Mucosa of stomach (tissue), 1 donor: ENCODE results near the gene TRIM73.
"Not testable (repeated sequence)": the region's sequence is repeated elsewhere in the genome, so short reads cannot be mapped to it uniquely, and the experiment has no call there.

Experiments used
- H3K27me3 ChIP-seq: one replicate; pipeline ENCODE4 v1.7.0; 2013; ENCODE audit warnings: mild to moderate bottlenecking, low read length; ENCODE audit not compliant: control insufficient read depth, insufficient read depth
- H3K36me3 ChIP-seq: one replicate; pipeline ENCODE4 v1.7.0; 2013; ENCODE audit warnings: low read length; ENCODE audit not compliant: control insufficient read depth, insufficient read depth
- H3K4me1 ChIP-seq: one replicate; pipeline ENCODE4 v1.7.0; 2013; ENCODE audit warnings: mild to moderate bottlenecking, low read length; ENCODE audit not compliant: control insufficient read depth, insufficient read depth
- H3K4me3 ChIP-seq: one replicate; pipeline ENCODE4 v1.7.0; 2013; ENCODE audit warnings: low read length
- H3K9ac ChIP-seq: one replicate; pipeline ENCODE4 v1.7.0; 2013; ENCODE audit warnings: mild to moderate bottlenecking, low read length, moderate library complexity
- H3K9me3 ChIP-seq: one replicate; pipeline ENCODE4 v1.7.0; 2013; ENCODE audit warnings: mild to moderate bottlenecking, low read length, moderate library complexity; ENCODE audit not compliant: control insufficient read depth
- donor health status: Pancreatic carcinoma.

TRIM73 gene

DNA sequence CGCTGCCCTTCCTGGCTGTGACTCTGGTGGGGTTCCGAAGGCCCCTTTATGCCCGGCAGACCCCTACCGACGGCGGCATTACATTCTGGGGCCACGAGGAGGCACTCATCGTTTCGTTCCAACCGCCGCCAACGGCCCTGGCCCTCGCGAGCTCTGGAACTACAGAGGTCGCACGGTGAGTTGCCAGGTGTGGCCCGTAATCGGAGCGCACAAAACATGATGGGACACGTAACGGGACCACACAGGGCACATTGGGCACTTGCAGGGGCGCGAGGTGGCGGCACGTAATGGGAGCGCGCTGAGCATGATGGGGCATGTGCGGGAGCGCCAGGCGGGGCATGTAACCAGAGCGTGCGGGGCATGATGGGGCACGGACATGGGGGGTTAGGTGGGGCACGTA is at the start of gene TRIM73:
TRIM73 (plus strand) TSS at position 301 of the 400 bp plus-strand sequence. CDS start 3,305 bp downstream, outside the sequence.
- H3K4me3 ChIP-seq, H3K9me3 ChIP-seq, H3K9ac ChIP-seq, H3K4me1 ChIP-seq, H3K36me3 ChIP-seq, H3K27me3 ChIP-seq: not testable (repeated sequence)

DNA sequence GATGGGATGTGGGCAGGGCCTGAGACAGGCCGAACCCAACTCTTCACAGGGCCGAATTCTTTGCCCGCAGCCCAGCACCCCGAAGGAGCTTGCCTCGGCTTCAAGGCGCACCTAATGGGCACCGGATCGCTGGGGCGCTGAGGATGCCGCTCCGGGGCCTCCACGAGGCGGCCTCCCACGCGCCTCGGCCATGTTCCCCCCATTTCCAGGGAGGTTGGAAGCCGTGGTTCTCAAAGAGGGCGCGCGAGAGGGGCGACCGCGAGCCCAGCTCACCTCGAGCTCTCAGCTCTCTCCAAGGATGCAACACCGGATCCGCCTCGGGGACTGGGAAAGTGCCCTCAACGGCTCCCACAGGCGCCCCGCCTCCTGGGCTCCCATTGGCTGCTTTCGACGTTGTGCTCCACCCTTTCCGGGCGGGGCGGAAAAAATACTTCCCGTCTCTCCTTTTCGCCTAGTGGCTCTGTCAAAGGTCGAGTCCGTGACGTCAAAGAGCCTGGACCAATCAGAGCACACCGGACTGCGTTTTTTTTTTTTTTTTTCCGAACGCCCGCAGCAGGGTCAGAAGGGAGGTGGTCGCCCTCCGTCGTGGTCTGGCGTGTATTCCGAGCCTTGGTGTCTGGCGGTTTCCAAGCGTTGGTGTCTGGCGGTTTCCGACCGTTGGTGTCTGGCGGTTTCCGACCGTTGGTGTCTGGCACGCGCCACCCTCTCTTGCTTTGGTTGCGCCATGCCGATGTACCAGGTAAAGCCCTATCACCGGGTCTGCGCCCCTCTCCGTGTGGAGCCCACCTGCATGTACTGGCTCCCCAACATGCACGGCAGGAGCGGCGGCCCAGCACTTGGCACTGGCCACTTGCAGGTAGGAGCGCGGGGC is 36.5 kb upstream of the TRIM73 start:
- not testable (repeated sequence) for H3K36me3 ChIP-seq, H3K27me3 ChIP-seq, H3K4me3 ChIP-seq, H3K9me3 ChIP-seq, H3K9ac ChIP-seq, H3K4me1 ChIP-seq

DNA sequence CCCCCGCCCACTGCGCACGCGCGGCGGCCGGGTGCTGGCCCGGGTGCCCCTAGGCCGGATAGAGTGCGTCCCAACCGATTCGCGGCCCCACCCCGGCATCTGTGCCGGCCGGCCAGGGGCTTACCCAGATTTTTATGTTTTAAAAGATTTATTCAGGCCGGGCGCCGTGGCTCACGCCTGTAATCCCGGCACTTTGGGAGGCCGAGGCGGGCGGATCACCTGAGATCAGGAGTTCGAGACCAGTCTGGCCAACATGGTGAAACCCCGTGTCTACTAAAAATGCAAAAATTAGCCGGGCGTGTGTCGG is 35.9 kb upstream of the TRIM73 start:
- H3K4me3 ChIP-seq, H3K9ac ChIP-seq, H3K4me1 ChIP-seq, H3K36me3 ChIP-seq, H3K27me3 ChIP-seq, H3K9me3 ChIP-seq: not testable (repeated sequence)

DNA sequence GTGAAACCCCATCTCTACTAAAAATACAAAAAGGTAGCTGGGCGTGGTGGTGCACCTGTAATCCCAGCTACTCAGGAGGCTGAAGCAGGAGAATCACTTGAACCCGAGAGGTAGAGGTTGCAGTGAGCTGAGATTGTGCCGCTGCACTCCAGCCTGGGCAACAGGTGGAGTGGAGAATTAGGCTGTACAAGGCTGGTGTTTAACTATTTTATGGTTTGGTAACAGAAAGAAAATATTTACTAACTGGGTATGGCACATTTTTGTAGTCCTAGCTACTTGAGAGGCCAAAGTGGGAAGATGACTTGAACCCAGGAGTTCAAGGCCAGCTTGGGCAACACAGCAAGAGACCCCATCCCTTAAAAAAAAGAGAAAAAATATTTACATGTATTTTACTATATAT is 31.4 kb upstream of the TRIM73 start:
- H3K4me1 ChIP-seq, H3K9ac ChIP-seq, H3K9me3 ChIP-seq, H3K27me3 ChIP-seq, H3K4me3 ChIP-seq, H3K36me3 ChIP-seq: not testable (repeated sequence)

DNA sequence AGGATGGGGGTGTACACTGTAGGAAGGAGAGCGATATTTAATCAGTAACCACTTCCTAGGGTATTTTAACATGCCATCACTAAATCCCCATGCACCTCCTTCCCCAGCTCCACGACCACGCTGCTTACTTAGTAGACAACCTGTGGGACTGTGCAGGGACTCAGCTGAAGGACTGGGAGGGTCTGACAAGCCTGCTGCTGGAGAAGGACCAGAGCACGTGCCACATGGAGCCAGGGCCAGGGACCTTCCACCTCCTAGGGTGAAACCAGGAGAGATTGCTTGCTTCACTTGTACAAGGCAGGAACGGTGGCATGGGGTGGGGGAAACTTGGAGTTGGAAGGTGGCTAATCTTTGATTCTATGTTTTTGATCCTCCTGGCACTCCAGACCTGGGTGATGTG is 28.8 kb upstream of the TRIM73 start:
- not testable (repeated sequence) for H3K36me3 ChIP-seq, H3K9ac ChIP-seq, H3K4me3 ChIP-seq, H3K9me3 ChIP-seq, H3K27me3 ChIP-seq, H3K4me1 ChIP-seq

DNA sequence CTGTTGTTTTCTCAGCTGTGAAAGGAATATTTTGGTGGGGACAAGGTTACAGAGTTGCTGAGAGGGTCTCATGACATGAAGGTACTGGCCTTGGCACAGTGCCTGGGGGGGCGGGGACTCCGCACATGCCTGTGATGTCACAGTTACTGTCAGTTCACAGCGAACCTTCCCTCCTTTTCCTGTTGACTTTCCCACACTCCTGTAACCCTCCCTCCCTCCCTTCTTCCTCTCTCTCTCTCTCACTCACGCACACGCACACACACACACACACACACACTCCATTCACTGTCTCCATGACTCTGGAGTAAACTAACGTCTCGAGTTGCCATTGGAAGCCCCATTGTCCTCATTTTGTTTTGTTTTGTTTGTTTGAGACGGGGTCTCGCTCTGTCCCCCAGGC is 28.1 kb upstream of the TRIM73 start:
- H3K9ac ChIP-seq, H3K4me1 ChIP-seq, H3K36me3 ChIP-seq, H3K9me3 ChIP-seq, H3K4me3 ChIP-seq, H3K27me3 ChIP-seq: not testable (repeated sequence)

DNA sequence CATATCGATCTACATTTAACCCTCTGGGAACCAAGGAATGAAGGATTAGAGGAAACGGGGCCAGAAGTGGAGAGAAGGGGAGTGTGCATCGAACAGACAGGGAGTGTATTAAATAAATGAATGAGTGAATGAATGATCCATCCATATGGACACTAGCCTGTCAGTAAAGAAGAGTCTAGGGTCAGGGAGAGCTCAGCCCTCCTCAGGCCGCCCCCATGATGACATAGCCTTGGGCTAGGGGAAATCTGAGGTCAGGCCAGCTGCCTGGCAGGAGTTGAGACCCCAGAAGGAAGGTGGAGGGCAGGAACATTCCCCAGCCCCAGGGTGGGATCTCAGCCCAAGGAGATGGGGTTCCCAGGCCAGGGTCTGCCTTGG is 21.3 kb upstream of the TRIM73 start:
- not testable (repeated sequence) for H3K4me1 ChIP-seq, H3K9ac ChIP-seq, H3K4me3 ChIP-seq, H3K36me3 ChIP-seq, H3K9me3 ChIP-seq, H3K27me3 ChIP-seq

DNA sequence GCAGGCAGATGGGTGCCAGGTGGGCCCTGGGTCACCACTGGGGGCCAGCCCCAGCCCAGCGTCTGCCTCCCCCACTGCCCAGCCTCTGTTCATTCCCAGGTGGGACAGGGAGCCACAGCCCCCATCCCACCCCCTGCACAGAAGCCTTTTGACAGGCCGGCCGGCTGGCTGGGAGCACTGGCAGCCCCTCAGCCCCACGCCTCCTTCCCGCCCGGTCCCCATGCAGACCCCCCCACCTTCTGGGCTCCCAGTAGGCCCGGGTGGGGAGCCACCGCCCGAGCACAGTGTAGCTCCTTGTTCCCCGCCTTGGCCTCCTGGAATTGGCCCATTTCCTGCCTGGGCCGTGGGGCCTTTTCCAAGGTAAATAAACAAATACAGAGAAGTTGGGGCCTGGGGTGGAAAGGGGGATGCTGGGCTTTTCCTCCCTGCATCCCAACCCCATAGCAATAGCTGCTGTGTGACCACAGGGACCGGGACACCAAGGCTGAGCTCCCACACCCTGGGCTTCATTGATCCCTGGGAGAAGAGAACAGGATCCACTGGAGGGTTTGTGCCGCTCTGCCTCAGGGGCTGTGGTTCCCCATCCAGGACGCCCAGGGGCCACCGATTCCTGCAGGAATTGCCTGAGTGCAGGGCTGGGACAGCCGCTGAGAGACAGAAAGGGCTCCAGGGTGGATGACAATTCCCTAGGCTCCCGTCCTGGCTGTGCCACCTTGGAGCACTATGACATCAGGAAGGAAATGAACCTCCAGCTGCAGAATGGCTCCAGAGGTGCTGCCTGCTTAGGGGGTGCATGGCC is 20.7 kb upstream of the TRIM73 start:
- not testable (repeated sequence) for H3K4me1 ChIP-seq, H3K9ac ChIP-seq, H3K36me3 ChIP-seq, H3K4me3 ChIP-seq, H3K27me3 ChIP-seq, H3K9me3 ChIP-seq

DNA sequence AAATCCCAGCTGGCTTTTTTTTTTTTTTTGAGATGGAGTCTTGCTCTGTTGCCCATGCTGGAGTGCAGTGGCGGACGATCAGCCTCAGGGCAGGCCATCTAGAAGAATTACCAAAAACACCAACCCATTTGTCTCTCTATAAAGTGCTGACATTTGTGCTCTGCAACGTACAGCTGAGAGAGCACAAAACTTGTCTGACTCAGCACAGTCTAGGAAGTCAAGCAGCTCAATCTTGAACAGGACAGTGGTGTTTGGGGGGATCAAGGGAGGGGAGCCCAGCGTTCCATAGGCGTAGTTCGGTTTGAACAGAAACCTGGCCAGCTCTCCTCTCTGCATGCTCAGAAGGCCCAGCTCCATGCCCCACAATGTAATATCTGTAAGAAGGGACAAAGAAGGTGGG is 2.2 kb upstream of the TRIM73 start:
- H3K9ac ChIP-seq, H3K4me3 ChIP-seq, H3K36me3 ChIP-seq, H3K4me1 ChIP-seq, H3K27me3 ChIP-seq, H3K9me3 ChIP-seq: not testable (repeated sequence)

DNA sequence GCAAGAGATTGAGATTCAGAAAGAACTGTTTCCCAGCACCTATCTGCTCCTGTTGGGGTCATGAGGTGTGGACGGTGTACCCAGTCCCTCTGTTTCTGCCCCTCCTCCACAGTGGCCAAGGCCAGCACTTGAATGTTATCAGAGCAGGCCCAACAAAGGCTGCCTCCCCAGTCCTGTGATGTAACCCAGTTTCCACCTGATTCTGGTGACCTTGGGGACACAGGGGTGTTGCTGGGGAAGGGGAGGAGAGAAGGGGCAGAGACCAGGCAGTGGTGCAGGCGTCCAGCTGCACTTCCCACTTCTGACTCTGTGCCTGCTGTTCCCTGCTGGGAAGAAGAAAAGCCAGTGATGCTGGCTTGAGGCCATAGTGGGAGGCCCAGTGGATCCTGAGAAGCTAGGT is 2.4 kb downstream of the TRIM73 start:
- not testable (repeated sequence) for H3K9ac ChIP-seq, H3K4me3 ChIP-seq, H3K27me3 ChIP-seq, H3K9me3 ChIP-seq, H3K4me1 ChIP-seq, H3K36me3 ChIP-seq

DNA sequence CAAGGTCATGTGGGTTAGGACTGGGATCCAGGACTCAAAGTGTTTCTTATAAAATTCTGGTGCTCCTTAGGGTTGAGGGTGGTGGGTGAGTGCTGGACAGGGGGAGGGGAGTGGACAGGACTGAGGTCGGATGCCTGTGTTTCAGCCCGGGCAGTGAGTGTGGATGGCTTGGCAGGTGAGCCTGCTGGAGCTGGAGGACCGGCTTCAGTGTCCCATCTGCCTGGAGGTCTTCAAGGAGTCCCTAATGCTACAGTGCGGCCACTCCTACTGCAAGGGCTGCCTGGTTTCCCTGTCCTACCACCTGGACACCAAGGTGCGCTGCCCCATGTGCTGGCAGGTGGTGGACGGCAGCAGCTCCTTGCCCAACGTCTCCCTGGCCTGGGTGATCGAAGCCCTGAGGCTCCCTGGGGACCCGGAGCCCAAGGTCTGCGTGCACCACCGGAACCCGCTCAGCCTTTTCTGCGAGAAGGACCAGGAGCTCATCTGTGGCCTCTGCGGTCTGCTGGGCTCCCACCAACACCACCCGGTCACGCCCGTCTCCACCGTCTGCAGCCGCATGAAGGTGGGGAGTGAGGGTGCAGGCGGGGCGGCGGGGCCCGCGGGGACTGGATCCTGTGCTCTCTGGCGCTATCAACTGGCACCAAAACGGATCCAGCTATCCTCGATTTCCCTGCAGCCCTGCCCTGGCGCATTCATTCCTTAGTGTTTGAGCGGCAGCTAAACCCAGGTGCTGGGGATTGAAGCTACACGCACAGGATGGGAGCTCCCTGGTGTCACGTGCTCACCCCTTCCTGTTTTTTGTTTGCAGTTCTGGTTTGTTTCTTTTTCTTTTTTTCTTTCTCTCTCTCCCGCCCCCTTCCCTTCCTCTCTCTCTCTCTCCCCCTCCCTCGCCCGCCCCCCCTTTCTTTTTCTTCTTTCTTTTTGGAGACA is 3.6 kb downstream of the TRIM73 start:
- not testable (repeated sequence) for H3K4me3 ChIP-seq, H3K9me3 ChIP-seq, H3K9ac ChIP-seq, H3K27me3 ChIP-seq, H3K4me1 ChIP-seq, H3K36me3 ChIP-seq

DNA sequence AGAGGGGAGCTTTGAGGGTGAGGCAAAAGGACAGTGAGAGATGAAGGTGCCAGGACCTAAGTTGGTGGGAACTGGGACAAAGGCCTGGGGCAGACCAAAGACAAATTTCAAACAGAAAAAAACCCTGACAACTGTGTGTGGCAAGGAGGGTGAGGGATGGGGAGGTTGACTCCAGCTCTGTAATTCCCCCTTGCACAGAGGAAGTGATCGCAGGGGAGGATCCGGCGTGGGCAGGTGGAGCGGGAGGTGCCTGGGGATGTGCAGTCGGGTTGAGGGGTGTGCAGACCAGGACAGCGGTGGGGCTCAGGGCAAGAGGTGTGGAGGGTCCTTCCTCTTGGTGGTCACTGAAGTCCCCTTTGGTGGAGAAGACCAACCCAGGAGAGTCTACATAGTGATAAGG is 5.1 kb downstream of the TRIM73 start:
- H3K9ac ChIP-seq, H3K4me3 ChIP-seq, H3K27me3 ChIP-seq, H3K9me3 ChIP-seq, H3K36me3 ChIP-seq, H3K4me1 ChIP-seq: not testable (repeated sequence)
